Psoas muscle (tissue), 8 donors: ENCODE results near the gene PLPPR3. TPM values are rescaled to one million over a fixed set of nuclear protein-coding genes. Genes with fewer than 3 reads are reported as not detected.

ENCODE experiments used
- ATAC-seq, 4 donors: fragments of 200-7000 bp; cut with Tn5 transposase; one replicate each; pipeline ENCODE4 v1.9.1; 2020; ENCODE audit warnings: moderate library complexity in 3 of 4, mild to moderate bottlenecking in 2 of 4
- DNase-seq, 2 donors: peaks; one replicate each; pipeline ENCODE4 v3.0.0-alpha.2; 2020
- H3K27ac ChIP-seq: fragments of 200-600 bp; one replicate; pipeline ENCODE4 v1.8.0; 2022
- H3K27me3 ChIP-seq, 3 donors: fragments of 200-600 bp in 1 of 3; one replicate each; pipeline versions ENCODE4 v1.6.1 to v1.8.0; 2013 to 2022; ENCODE audit warnings: low read length in 2 of 3, mild to moderate bottlenecking in 2 of 3, moderate library complexity in 1 of 3; ENCODE audit not compliant: insufficient read depth in 3 of 3
- H3K36me3 ChIP-seq, 2 donors: fragments of 200-600 bp in 1 of 2; one replicate each; pipeline versions ENCODE4 v1.6.1 to v1.8.0; 2013 to 2022; ENCODE audit warnings: low read depth in 1 of 2, mild to moderate bottlenecking in 1 of 2, moderate library complexity in 1 of 2; ENCODE audit not compliant: insufficient read depth in 1 of 2
- H3K4me1 ChIP-seq: fragments of 200-600 bp; one replicate; pipeline ENCODE4 v1.8.0; 2022
- H3K4me3 ChIP-seq: fragments of 200-600 bp; one replicate; pipeline ENCODE4 v1.8.0; 2022; ENCODE audit warnings: mild to moderate bottlenecking
- H3K9me3 ChIP-seq: fragments of 200-600 bp; one replicate; pipeline ENCODE4 v1.8.0; 2022
- WGBS, 3 donors: extraction: QIAGEN DNeasy Blood & Tissue Kit; methylation state at CpG; one replicate each; pipeline versions ENCODE4 v1.1.6 to v1.1.7; 2013; 5-methylcytosine and 5-hydroxymethylcytosine counted together
- intact Hi-C, 2 donors: fragments of 100-400 bp; cut with DNase I; formaldehyde crosslinking; loops; one replicate each; pipeline versions ENCODE4 v1.11.0 to v1.14.2; 2022
- polyA plus RNA-seq, 3 donors: library from polyadenylated mRNA; stranded (reverse); fragments of 200-250 nt; gene quantifications; one replicate each; pipeline ENCODE4 v1.2.3, GENCODE V29; 2013
- total RNA-seq, 4 donors: library from RNA; stranded (reverse); fragmentation: NEBNext Ultra II Directional in 2 of 4; extraction: Animal tissue kit (Norgen Biotek cat#: 25700) in 2 of 4; gene quantifications; one replicate each; pipeline versions ENCODE4 v1.2.1 to v1.2.4, GENCODE V29; 2021 to 2023
- TF ChIP-seq, protein P1 (sequence below): fragments of 200-600 bp; IDR thresholded peaks from one replicate; pipeline ENCODE4 v1.8.0; 2022; ENCODE audit warnings: antibody characterized with exemption
- donor health status: healthy with polysubstance abuse.
- donor health status: DM: no; HTN: no; CAD: no; lungs with moderate emphysema.
- donor health status: Bipolar disorder and iron deficiency.
- donor health status: healthy.
- donor health status: DM: yes; HTN: yes; CAD: no.
- donor health status: DM: no; HTN: no; CAD: no.
- donor health status: DM: no; HTN: no; CAD: no.
- donor health status: DM: yes; HTN: yes; CAD: no.

The PLPPR3 gene
- total and polyA plus RNA-seq, 7 donors: not detected

DNA sequence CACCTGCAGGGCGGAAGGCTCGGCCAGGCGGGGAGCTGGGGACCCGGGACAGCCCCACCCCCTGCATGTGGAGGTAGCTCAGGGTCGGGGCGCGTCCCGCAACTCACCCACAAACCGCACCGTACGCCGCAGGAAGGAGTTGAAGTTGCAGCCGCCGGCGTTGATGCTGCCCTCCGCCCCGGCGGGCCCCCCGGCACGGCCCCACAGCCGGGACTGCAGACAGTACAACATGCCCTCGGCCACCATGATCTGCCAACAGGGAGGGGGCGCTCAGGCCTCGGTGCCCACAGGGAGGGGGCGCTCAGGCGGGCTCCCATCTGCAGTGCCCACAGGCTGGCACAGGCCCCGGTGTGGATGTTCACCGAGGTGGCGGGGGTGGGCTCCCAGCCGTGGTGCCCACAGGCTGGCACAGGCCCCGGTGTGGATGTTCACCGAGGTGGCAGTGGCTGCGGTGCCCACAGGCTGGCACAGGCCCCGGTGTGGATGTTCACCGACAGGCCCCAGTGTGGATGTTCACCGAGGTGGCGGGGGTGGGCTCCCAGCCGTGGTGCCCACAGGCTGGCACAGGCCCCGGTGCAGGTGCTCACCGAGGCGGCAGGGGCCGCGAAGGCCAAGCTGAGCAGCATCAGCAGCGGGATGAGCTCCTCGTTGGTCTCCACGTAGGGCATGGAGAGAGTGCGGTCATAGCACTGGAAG, 6.5 kb downstream of the PLPPR3 start:
- intact Hi-C loops: no loop called here
- H3K36me3 ChIP-seq: peaks cover 7 to 29% of the 10 kb centered on the region in 2 donors
- H3K27me3 ChIP-seq: no peaks in the 10 kb centered on the region
- H3K27ac ChIP-seq: no peak overlapping the region
- peak in 2 of 4 donors; percentile 19 to 24 for ATAC-seq
- H3K4me3 ChIP-seq: no peak overlapping the region
- no peaks in the 10 kb centered on the region for H3K9me3 ChIP-seq
- TF ChIP-seq, protein P1, sequence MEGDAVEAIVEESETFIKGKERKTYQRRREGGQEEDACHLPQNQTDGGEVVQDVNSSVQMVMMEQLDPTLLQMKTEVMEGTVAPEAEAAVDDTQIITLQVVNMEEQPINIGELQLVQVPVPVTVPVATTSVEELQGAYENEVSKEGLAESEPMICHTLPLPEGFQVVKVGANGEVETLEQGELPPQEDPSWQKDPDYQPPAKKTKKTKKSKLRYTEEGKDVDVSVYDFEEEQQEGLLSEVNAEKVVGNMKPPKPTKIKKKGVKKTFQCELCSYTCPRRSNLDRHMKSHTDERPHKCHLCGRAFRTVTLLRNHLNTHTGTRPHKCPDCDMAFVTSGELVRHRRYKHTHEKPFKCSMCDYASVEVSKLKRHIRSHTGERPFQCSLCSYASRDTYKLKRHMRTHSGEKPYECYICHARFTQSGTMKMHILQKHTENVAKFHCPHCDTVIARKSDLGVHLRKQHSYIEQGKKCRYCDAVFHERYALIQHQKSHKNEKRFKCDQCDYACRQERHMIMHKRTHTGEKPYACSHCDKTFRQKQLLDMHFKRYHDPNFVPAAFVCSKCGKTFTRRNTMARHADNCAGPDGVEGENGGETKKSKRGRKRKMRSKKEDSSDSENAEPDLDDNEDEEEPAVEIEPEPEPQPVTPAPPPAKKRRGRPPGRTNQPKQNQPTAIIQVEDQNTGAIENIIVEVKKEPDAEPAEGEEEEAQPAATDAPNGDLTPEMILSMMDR: no peak
- WGBS, 3 donors: 85% methylated on average over 33 to 47 of the region's 47 CpGs
- DNase-seq: no peak
- H3K4me1 ChIP-seq: no peaks in the 10 kb centered on the region

DNA sequence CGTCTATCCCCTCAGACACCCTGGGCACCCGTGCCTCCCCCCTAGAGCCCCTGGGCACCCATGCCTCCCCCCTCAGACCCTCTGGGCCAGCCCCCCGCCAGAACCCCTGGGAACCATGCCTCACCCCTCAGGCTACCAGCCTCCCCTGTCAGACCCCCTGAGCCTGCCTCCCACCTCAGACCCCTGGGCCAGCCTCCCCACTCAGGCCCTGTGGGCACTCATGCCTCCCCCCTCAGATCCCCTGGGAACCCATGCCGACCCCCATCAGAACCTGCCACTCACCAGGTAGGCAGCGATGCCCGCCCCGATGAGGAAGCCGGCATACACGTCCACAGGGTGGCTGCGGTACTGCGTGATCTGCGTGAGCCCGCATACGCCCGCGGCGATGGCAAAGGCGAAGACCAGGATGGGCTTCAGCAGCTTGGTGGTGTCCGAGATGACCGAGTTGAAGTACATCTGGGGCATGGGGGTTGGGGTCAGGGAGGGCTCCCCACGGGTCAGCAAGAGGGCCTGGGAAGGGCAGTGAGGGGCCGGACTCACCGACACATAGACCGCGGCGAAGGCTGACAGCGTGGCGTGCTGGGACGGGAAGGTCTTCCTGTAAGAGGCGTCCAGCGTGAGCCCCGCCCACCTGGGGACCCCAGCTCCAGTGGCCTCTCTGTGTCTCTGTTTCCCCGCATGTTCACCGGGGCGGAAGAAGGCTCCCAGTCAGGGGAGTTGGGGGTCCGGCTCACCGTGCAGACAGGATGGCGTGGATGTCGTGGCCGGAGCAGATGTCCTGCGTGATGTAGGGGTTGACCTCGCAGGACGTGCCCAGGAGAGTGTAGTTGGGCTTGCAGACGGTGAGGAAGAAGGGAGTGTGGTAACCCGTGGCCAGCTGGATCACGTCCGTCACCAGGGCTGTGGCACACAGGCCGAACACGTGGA, 7.3 kb downstream of the PLPPR3 start:
- ATAC-seq: peak in 2 of 4 donors; percentile 19 to 33
- Histone ChIP-seq H3K9me3 (no peaks in the 10 kb centered on the region), H3K27me3 (no peaks in the 10 kb centered on the region), H3K36me3 (peaks cover 8 to 37% of the 10 kb centered on the region in 2 donors), H3K4me3 (no peak overlapping the region), H3K4me1 (no peaks in the 10 kb centered on the region), H3K27ac (no peak overlapping the region)
- WGBS, 3 donors: 85 to 87% (median 86%) methylated on average over 47 to 49 of the region's 49 CpGs
- TF ChIP-seq, protein P1: no peak
- intact Hi-C loops: no loop called here
- no peak for DNase-seq

DNA sequence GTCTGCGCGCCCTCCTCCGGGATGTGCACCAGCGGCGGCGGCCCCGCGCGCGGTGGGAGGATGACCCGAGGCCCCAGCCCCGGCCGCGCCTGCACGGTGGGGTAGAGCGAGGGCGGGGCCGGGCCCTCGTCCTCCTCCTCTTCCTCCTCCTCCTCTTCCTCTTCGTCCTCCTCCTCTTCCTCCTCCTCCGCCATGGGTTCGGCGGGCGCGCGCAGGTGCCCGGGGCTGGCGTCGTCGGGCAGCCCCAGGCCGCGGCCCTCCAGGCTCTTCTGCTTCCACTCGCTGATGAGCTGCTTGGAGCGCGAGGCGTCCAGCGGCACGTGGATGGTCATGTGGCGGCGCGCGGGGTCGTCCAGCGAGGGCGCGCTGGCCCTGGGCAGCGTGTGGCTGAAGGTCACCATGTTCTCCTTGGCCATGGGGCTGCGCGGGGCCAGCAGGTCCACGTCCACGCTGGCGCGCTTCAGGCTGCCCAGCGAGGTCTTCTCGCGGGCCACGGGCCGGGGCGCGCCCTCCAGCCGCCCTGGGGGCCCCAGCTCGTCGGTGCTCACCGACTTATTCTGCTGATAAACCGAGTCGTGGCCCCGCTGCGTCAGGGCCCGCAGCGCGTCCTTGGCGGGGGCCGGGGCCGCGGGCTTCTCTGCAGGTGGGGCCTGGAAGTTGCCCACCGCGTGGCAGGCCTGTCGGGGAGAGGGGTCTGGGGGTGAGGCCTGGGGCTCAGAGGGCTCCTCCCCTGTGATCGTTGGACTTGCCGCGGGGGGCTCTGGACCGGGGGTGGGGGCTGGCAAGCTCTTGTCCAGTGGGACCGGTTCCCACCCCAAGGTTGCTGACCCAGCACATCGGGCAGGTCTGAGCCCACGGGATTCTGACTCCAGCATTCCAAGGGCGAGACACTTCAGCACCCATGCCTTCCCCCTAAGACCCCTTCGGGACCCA, 8.3 kb downstream of the PLPPR3 start:
- WGBS, 3 donors: 93 to 94% (median 93%) methylated on average over 74 to 87 of the region's 87 CpGs
- peaks cover 9 to 46% of the 10 kb centered on the region in 2 donors for H3K36me3 ChIP-seq
- ATAC-seq (peak in 3 of 4 donors; percentile 20 to 26 (median 26)), DNase-seq (no peak)
- H3K4me3 ChIP-seq: no peak overlapping the region
- H3K27me3 ChIP-seq: no peaks in the 10 kb centered on the region
- intact Hi-C loops: no loop called here
- no peaks in the 10 kb centered on the region for H3K4me1 ChIP-seq
- no peak overlapping the region for H3K27ac ChIP-seq
- H3K9me3 ChIP-seq: no peaks in the 10 kb centered on the region
- TF ChIP-seq, protein P1: no peak

DNA sequence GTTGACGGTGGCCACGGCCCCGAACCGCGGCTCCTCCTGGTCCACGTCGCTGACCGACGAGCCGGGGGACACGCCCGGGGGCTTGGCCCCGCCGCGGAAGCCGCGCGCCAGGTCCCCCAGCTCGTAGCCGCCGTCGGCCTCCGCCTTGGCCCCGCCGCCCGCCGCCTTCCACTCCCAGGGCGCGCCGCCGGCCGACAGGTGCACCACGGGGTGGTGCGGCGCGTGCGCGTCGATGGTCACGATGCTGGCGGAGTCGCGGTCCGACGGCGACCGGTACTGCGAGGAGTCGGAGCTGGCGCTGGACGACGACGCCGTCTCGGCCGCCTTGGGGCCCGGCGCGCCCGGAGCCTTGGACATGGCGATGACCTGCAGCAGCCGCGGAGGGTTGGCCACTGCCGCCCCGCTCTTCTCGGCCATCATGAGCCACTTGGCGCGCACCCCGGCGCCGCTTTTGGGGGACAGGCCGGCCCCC, 9.0 kb downstream of the PLPPR3 start:
- Histone ChIP-seq H3K36me3 (peaks cover 9 to 53% of the 10 kb centered on the region in 2 donors), H3K4me1 (no peaks in the 10 kb centered on the region), H3K27me3 (no peaks in the 10 kb centered on the region), H3K4me3 (no peak overlapping the region), H3K9me3 (no peaks in the 10 kb centered on the region), H3K27ac (no peak overlapping the region)
- WGBS, 3 donors: 90 to 94% (median 93%) methylated on average over 53 to 72 of the region's 72 CpGs
- ATAC-seq: peak in 1 of 4 donors; percentile 1
- TF ChIP-seq, protein P1: no peak
- no peak for DNase-seq
- intact Hi-C loops: no loop called here
